Muscle of leg (tissue), 11 donors: ENCODE measurements around the gene DESI2. TPM values are rescaled to one million over a fixed set of nuclear protein-coding genes. Genes with fewer than 3 reads are reported as not detected.

Experiments
- DNase-seq: peaks from one replicate; pipeline ENCODE4 v3.0.0; 2013
- H3K27ac ChIP-seq: one replicate; pipeline ENCODE4 v1.5.1; 2013; ENCODE audit warnings: mild to moderate bottlenecking, low read length, control low read depth
- H3K27me3 ChIP-seq: one replicate; pipeline ENCODE4 v1.6.1; 2013; ENCODE audit warnings: low read length; ENCODE audit not compliant: control insufficient read depth, insufficient read depth
- H3K36me3 ChIP-seq: one replicate; pipeline ENCODE4 v1.6.1; 2013; ENCODE audit warnings: low read length; ENCODE audit not compliant: control insufficient read depth, insufficient read depth
- H3K4me1 ChIP-seq: one replicate; pipeline ENCODE4 v1.6.1; 2013; ENCODE audit warnings: low read length; ENCODE audit not compliant: control insufficient read depth, insufficient read depth
- H3K4me3 ChIP-seq: one replicate; pipeline ENCODE4 v1.5.1; 2013; ENCODE audit warnings: low read length, control low read depth
- H3K9me3 ChIP-seq: replicated peaks from 2 replicates; pipeline ENCODE4 v1.6.1; 2013; ENCODE audit warnings: low read depth, low read length; ENCODE audit not compliant: control insufficient read depth
- WGBS: methylation state at CpG from one replicate; pipeline ENCODE4 v1.1.5; 2013; ENCODE audit warnings: missing lambda C conversion rate; ENCODE audit not compliant: insufficient coverage; 5-methylcytosine and 5-hydroxymethylcytosine counted together
- polyA plus RNA-seq, 8 donors: library from polyadenylated mRNA; unstranded; fragments of 120-200 nt; gene quantifications; one replicate each; pipeline versions ENCODE4 v1.2.1 to v1.2.3, GENCODE V29; 2013; ENCODE audit warnings: inconsistent platforms in 1 of 8, low replicate concordance in 1 of 8; ENCODE audit not compliant: insufficient read length in 8 of 8, insufficient read depth in 1 of 8
- total RNA-seq: library from RNA; stranded (reverse); fragments of 120-200 nt; gene quantifications from one replicate; pipeline ENCODE4 v1.2.4, GENCODE V29; 2013

DESI2 gene
- total and polyA plus RNA-seq, 9 donors = 38.4 to 58.8 (median 49.3) TPM

GRCh38 chr1:244633140-244633539 lies 19.8 kb upstream of the DESI2 start:
- H3K27me3 ChIP-seq = no peaks in the 10 kb centered on the region
- H3K9me3 ChIP-seq = no peaks in the 10 kb centered on the region
- DNase-seq = no peak
- H3K4me3 ChIP-seq = no peak overlapping the region
- H3K27ac ChIP-seq = no peak overlapping the region
- no peaks in the 10 kb centered on the region for H3K36me3 ChIP-seq
- H3K4me1 ChIP-seq = no peaks in the 10 kb centered on the region

GRCh38 chr1:244634546-244634945 lies 18.4 kb upstream of the DESI2 start:
- WGBS = no CpG with 5 or more reads among the region's 6 CpGs
- Histone ChIP-seq H3K4me1 (no peaks in the 10 kb centered on the region), H3K27me3 (no peaks in the 10 kb centered on the region), H3K4me3 (no peak overlapping the region), H3K9me3 (no peaks in the 10 kb centered on the region), H3K27ac (no peak overlapping the region), H3K36me3 (no peaks in the 10 kb centered on the region)
- DNase-seq = no peak

GRCh38 chr1:244636488-244637259 lies 16.3 kb upstream of the DESI2 start:
- WGBS = 81% methylated on average over 8 of the region's 10 CpGs
- Histone ChIP-seq H3K27me3 (no peaks in the 10 kb centered on the region), H3K9me3 (no peaks in the 10 kb centered on the region), H3K27ac (no peak overlapping the region), H3K4me3 (no peak overlapping the region), H3K4me1 (no peaks in the 10 kb centered on the region), H3K36me3 (no peaks in the 10 kb centered on the region)
- no peak for DNase-seq

- no peak for DNase-seq
- Histone ChIP-seq H3K9me3 (no peaks in the 10 kb centered on the region), H3K4me3 (no peak overlapping the region), H3K36me3 (no peaks in the 10 kb centered on the region), H3K27ac (no peak overlapping the region), H3K4me1 (no peaks in the 10 kb centered on the region), H3K27me3 (no peaks in the 10 kb centered on the region)
Observed at GRCh38 chr1:244639561-244639960, 13.4 kb upstream of the DESI2 start.

- no peaks in the 10 kb centered on the region for H3K4me1 ChIP-seq
- no peak overlapping the region for H3K4me3 ChIP-seq
- no peaks in the 10 kb centered on the region for H3K27me3 ChIP-seq
- no peaks in the 10 kb centered on the region for H3K36me3 ChIP-seq
- H3K27ac ChIP-seq = no peak overlapping the region
- no peaks in the 10 kb centered on the region for H3K9me3 ChIP-seq
- WGBS = 90% methylated on average over 3 of the region's 6 CpGs
- DNase-seq = no peak
Observed at GRCh38 chr1:244640917-244641316, 12.0 kb upstream of the DESI2 start.

- Histone ChIP-seq H3K27me3 (no peaks in the 10 kb centered on the region), H3K9me3 (no peaks in the 10 kb centered on the region), H3K36me3 (no peaks in the 10 kb centered on the region), H3K27ac (no peak overlapping the region), H3K4me1 (no peaks in the 10 kb centered on the region), H3K4me3 (no peak overlapping the region)
- DNase-seq = no peak
- WGBS = 91% methylated on average over 6 of the region's 16 CpGs
Observed at GRCh38 chr1:244642526-244642925, 10.4 kb upstream of the DESI2 start.

- H3K4me1 ChIP-seq = no peaks in the 10 kb centered on the region
- no peaks in the 10 kb centered on the region for H3K36me3 ChIP-seq
- H3K4me3 ChIP-seq = no peak overlapping the region
- H3K27ac ChIP-seq = no peak overlapping the region
- DNase-seq = no peak
- no peaks in the 10 kb centered on the region for H3K9me3 ChIP-seq
- H3K27me3 ChIP-seq = no peaks in the 10 kb centered on the region
- WGBS = 94% methylated on average over 14 of the region's 14 CpGs
Observed at GRCh38 chr1:244642988-244643387, 9.9 kb upstream of the DESI2 start.

- no peaks in the 10 kb centered on the region for H3K27me3 ChIP-seq
- H3K4me3 ChIP-seq = no peak overlapping the region
- no peak overlapping the region for H3K27ac ChIP-seq
Observed at GRCh38 chr1:244645414-244645813, 7.5 kb upstream of the DESI2 start.

GRCh38 chr1:244645890-244646289 lies 7.0 kb upstream of the DESI2 start:
- no peak for DNase-seq
- no peaks in the 10 kb centered on the region for H3K4me1 ChIP-seq
- H3K9me3 ChIP-seq = no peaks in the 10 kb centered on the region
- H3K36me3 ChIP-seq = no peaks in the 10 kb centered on the region
- H3K4me3 ChIP-seq = no peak overlapping the region
- no CpG with 5 or more reads among the region's 6 CpGs for WGBS
- no peak overlapping the region for H3K27ac ChIP-seq
- H3K27me3 ChIP-seq = no peaks in the 10 kb centered on the region

More at GRCh38 chr1:244645414-244645813, 7.5 kb upstream of the DESI2 start:
- WGBS = no CpG with 5 or more reads among the region's 6 CpGs
- no peaks in the 10 kb centered on the region for H3K36me3 ChIP-seq
- H3K9me3 ChIP-seq = no peaks in the 10 kb centered on the region
- H3K4me1 ChIP-seq = no peaks in the 10 kb centered on the region
- no peak for DNase-seq

GRCh38 chr1:244647819-244648218 lies 5.1 kb upstream of the DESI2 start:
- WGBS = 76% methylated on average over 6 of the region's 6 CpGs
- H3K27me3 ChIP-seq = no peaks in the 10 kb centered on the region
- no peak for DNase-seq
- H3K36me3 ChIP-seq = no peaks in the 10 kb centered on the region
- no peak overlapping the region for H3K27ac ChIP-seq
- H3K4me3 ChIP-seq = no peak overlapping the region
- peaks cover 5% of the 10 kb centered on the region for H3K4me1 ChIP-seq
- no peaks in the 10 kb centered on the region for H3K9me3 ChIP-seq
